ENCODE measurements around the gene CXCL8.

CXCL8 gene

DNA sequence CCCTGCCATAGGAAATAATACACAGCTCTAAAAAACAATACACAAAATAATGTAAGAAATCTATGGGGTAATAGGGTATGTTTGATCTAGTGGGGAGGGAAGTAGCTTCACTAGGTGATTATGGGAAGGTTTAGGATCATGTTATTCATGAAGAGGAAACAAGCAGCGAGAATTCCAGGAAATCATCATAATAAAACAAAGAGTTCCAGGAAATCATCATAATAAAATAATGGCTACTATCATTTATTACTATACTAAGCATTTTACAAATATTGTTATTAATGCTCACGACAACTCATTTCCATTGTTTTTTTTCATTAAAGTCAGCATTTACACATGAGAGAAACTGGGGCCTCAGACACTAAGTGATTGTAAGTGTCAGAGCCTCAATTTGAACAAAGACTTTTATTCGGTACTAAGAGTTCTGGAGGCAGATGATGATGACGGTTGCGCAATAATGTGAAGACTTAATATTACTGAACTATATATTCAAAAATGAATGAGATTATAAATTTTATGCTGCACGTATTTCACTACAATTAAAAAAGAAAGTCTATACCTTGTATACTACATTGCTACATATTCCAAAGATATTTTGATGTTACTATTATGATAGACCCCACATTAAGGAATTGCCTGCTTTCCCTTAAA is 12.2 kb upstream of the CXCL8 start:
- Mint-ChIP-seq H3K27me3 (no peaks in the 10 kb centered on the region), H3K9me3 (no peaks in the 10 kb centered on the region), H3K4me3 (no peak overlapping the region), H3K27ac (no peak overlapping the region), H3K36me3 (ENCODE audit: low read depth) (no peaks in the 10 kb centered on the region), H3K4me1 (ENCODE audit: low read depth) (no peaks in the 10 kb centered on the region)

DNA sequence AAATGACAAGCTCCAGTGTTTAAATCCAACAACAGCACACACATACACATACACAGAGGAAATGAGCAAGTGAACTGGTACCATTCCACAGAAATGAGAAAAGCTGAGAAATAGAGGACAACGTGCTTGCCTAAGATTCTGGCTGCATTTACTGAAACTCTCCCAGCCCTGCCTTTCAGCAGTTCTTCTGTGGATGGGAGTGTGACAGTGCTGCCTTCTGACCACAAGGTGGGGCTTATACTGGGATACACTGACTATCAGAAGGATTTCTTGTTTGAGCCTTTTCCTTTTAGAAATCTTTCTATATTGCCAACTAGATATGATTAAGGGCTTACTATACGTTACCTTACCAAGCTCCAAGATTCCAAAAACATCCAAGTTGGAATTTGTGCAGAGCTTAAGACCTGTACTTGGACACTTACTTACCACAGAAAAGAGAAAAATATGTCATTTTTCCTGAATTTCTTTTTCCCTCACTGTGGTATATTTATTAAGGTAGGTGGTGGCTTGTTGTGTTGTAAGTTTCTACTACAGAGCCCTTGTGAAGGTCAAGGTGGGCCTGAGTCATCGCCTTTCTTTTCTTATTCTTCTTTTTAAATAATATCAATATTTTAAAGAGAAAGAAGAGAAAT is 10.7 kb upstream of the CXCL8 start:
- H3K36me3 Mint-ChIP-seq (ENCODE audit: low read depth): no peaks in the 10 kb centered on the region
- no peak overlapping the region for H3K4me3 Mint-ChIP-seq
- H3K27me3 Mint-ChIP-seq: no peaks in the 10 kb centered on the region
- no peaks in the 10 kb centered on the region for H3K4me1 Mint-ChIP-seq (ENCODE audit: low read depth)
- H3K27ac Mint-ChIP-seq: no peak overlapping the region
- H3K9me3 Mint-ChIP-seq: no peaks in the 10 kb centered on the region

DNA sequence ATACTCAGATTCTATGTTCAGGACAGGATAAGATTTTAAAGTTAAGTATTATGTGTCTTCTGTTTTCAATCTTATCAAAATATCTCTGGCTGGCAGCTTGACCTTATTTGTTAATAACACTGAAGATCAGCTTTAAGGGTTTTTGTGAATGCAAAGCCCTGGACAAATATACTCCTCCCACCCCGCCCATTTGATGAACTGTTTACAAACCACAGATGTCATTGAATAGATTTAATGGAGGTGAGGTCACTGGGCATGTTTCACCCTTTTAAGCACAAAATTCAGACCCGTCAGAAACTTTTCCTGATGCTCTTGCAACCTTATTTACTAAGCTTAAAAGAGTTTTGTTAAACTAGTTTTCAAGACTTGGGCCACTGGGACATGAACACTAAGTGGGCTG is 10.1 kb upstream of the CXCL8 start:
- H3K4me3 Mint-ChIP-seq: no peak overlapping the region
- no peak overlapping the region for H3K27ac Mint-ChIP-seq
- no peaks in the 10 kb centered on the region for H3K36me3 Mint-ChIP-seq (ENCODE audit: low read depth)
- H3K4me1 Mint-ChIP-seq (ENCODE audit: low read depth): no peaks in the 10 kb centered on the region
- no peaks in the 10 kb centered on the region for H3K9me3 Mint-ChIP-seq
- H3K27me3 Mint-ChIP-seq: no peaks in the 10 kb centered on the region

DNA sequence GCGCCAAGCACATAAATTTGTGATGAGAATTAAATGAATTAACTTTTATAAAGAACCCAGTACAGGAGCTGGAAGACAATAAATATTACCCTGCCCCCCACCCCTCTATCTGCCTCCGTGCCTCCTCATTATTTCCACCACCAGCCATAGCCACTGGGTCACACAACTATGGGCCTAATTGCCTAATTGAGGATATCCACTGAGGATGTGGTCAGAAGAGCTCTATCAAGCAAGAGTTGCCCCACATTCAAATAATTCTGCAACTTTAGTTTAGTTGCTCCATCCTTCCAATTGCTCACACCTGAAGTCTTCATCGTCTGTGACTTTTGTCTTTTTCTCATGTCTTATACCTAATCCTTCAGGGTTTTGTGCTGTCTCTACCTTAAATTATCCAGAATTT is 9.5 kb upstream of the CXCL8 start:
- Mint-ChIP-seq H3K4me3 (no peak overlapping the region), H3K4me1 (ENCODE audit: low read depth) (no peaks in the 10 kb centered on the region), H3K27me3 (no peaks in the 10 kb centered on the region), H3K9me3 (no peaks in the 10 kb centered on the region), H3K36me3 (ENCODE audit: low read depth) (no peaks in the 10 kb centered on the region), H3K27ac (no peak overlapping the region)

DNA sequence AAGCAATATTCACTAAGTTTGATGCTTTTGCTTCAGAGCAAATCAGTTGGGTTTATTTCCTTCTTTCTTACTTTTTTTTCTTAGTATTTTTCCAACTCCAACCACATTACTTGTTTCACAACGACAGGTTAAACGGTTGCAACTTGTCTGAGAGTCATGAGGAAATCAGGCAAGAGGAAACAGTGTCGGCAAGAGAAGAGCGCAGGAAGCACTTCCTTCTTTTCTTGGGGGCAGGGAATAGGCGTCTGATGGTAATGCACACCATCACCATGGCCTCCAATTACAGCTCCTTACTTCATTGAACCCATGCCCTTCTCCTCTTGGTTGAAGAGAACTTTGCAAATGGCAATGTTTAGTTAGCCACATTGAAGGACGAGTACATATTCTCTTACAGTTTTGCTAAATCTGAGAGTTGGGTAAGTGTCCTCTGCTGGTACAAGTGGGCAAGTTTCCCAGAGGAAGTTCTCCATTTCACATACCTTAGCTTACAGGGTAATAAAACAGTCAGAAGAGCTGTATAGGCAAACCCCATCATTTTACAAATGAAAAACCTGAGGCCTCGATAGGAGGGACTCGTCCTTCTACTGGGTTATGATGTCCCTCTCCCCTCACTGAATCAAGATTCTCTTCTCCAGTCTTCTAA is 8.3 kb upstream of the CXCL8 start:
- Mint-ChIP-seq H3K27ac (no peak overlapping the region), H3K4me3 (no peak overlapping the region), H3K4me1 (ENCODE audit: low read depth) (no peaks in the 10 kb centered on the region), H3K36me3 (ENCODE audit: low read depth) (no peaks in the 10 kb centered on the region), H3K9me3 (no peaks in the 10 kb centered on the region), H3K27me3 (no peaks in the 10 kb centered on the region)

DNA sequence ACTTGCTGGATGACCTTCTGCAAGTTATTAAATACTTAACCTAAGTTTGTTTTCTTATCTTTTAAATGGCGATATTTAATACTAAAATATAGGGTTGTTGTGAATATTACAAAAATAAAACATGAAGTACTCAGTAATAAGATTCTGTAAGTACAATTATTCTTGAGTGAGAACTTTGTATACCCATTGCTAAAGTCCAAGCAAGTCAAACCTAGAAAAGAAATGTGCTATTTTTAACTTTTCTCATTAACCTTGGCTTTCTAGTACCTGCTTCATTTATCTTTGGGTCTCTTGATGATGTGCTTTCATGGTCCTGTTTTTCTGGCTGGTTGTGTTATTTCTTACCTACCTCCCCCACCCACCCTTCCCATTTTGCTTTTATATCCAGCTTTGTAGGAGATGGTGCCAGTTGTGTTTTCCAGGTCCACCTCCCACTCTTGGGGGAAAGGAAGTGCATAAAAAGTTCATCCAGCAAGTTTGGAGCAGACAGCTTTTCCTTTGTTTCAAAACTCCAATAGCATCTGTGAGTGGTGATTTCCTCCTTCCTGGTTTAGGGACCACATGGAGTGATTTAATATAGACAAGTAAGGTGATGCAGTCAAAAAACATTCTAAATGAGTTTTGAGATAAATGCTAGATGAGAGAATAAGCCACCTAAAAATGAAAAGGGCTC is 7.5 kb upstream of the CXCL8 start:
- no peaks in the 10 kb centered on the region for H3K4me1 Mint-ChIP-seq (ENCODE audit: low read depth)
- H3K27me3 Mint-ChIP-seq: no peaks in the 10 kb centered on the region
- H3K4me3 Mint-ChIP-seq: no peak overlapping the region
- H3K9me3 Mint-ChIP-seq: no peaks in the 10 kb centered on the region
- no peaks in the 10 kb centered on the region for H3K36me3 Mint-ChIP-seq (ENCODE audit: low read depth)
- no peak overlapping the region for H3K27ac Mint-ChIP-seq

DNA sequence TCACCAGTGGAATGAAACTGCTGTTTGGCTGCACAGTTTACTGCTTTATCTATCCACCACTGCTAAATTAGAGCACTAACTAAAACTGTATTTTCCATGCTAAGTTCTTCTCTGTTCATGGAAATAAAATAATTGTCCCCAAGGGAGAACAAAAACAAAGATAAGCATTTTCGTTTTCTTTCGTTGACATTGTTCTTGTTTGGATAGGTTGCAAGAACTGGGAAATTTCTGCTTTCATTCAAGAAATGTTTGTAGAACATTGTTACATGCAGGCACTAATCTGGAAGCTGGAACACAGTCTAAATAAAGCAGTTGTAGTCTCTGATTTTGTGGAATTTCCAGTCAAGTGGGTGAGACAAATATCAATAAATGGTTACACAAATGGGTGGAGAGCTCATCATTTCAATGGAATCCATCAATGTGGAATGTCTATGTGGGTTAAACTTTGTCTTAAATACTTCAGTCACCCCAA is 5.8 kb upstream of the CXCL8 start:
- Mint-ChIP-seq H3K27me3 (no peaks in the 10 kb centered on the region), H3K4me1 (ENCODE audit: low read depth) (no peaks in the 10 kb centered on the region), H3K4me3 (no peak overlapping the region), H3K36me3 (ENCODE audit: low read depth) (no peaks in the 10 kb centered on the region), H3K27ac (no peak overlapping the region), H3K9me3 (no peaks in the 10 kb centered on the region)

DNA sequence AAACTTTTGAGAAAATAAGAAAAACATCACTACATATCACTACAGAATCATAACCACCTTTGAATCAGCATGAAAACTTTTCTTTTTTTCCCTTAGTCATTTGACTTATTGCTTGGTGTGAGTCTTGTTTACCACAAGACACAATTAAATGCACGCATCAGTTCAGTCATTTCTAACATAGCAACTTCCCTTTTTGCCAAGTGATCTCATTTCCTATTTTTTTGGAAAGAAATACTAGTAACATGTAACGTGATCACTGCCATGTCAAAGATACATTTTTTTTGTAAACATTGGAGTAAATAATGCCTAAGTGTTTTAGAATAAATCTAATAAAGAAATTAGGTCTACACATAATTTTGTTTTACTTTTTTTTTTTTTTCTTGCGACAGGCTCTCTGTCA is 5.1 kb upstream of the CXCL8 start:
- Mint-ChIP-seq H3K36me3 (ENCODE audit: low read depth) (no peaks in the 10 kb centered on the region), H3K4me1 (ENCODE audit: low read depth) (no peaks in the 10 kb centered on the region), H3K9me3 (no peaks in the 10 kb centered on the region), H3K4me3 (no peak overlapping the region), H3K27ac (no peak overlapping the region), H3K27me3 (no peaks in the 10 kb centered on the region)

DNA sequence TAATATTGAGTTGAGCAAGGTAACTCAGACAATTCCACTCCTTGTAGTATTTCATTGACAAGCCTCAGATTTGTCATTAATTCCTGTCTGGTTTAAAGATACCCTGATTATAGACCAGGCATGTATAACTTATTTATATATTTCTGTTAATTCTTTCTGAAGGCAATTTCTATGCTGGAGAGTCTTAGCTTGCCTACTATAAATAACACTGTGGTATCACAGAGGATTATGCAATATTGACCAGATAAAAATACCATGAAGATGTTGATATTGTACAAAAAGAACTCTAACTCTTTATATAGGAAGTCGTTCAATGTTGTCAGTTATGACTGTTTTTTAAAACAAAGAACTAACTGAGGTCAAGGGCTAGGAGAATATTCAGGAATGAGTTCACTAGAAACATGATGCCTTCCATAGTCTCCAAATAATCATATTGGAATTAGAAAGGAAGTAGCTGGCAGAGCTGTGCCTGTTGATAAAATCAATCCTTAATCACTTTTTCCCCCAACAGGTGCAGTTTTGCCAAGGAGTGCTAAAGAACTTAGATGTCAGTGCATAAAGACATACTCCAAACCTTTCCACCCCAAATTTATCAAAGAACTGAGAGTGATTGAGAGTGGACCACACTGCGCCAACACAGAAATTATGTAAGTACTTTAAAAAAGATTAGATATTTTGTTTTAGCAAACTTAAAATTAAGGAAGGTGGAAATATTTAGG is 821 bp downstream of the CXCL8 start:
- H3K27me3 Mint-ChIP-seq: no peaks in the 10 kb centered on the region
- H3K4me1 Mint-ChIP-seq (ENCODE audit: low read depth): no peaks in the 10 kb centered on the region
- H3K27ac Mint-ChIP-seq: no peak overlapping the region
- H3K9me3 Mint-ChIP-seq: peaks cover 6% of the 10 kb centered on the region
- no peak overlapping the region for H3K4me3 Mint-ChIP-seq
- H3K36me3 Mint-ChIP-seq (ENCODE audit: low read depth): no peaks in the 10 kb centered on the region

DNA sequence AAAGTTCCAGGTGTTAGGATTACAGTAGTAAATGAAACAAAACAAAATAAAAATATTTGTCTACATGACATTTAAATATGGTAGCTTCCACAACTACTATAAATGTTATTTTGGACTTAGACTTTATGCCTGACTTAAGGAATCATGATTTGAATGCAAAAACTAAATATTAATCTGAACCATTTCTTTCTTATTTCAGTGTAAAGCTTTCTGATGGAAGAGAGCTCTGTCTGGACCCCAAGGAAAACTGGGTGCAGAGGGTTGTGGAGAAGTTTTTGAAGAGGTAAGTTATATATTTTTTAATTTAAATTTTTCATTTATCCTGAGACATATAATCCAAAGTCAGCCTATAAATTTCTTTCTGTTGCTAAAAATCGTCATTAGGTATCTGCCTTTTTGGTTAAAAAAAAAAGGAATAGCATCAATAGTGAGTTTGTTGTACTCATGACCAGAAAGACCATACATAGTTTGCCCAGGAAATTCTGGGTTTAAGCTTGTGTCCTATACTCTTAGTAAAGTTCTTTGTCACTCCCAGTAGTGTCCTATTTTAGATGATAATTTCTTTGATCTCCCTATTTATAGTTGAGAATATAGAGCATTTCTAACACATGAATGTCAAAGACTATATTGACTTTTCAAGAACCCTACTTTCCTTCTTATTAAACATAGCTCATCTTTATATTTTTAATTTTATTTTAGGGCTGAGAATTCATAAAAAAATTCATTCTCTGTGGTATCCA is 1.6 kb downstream of the CXCL8 start:
- no peak overlapping the region for H3K27ac Mint-ChIP-seq
- no peaks in the 10 kb centered on the region for H3K27me3 Mint-ChIP-seq
- H3K4me3 Mint-ChIP-seq: no peak overlapping the region
- peaks cover 6% of the 10 kb centered on the region for H3K9me3 Mint-ChIP-seq
- no peaks in the 10 kb centered on the region for H3K4me1 Mint-ChIP-seq (ENCODE audit: low read depth)
- no peaks in the 10 kb centered on the region for H3K36me3 Mint-ChIP-seq (ENCODE audit: low read depth)

DNA sequence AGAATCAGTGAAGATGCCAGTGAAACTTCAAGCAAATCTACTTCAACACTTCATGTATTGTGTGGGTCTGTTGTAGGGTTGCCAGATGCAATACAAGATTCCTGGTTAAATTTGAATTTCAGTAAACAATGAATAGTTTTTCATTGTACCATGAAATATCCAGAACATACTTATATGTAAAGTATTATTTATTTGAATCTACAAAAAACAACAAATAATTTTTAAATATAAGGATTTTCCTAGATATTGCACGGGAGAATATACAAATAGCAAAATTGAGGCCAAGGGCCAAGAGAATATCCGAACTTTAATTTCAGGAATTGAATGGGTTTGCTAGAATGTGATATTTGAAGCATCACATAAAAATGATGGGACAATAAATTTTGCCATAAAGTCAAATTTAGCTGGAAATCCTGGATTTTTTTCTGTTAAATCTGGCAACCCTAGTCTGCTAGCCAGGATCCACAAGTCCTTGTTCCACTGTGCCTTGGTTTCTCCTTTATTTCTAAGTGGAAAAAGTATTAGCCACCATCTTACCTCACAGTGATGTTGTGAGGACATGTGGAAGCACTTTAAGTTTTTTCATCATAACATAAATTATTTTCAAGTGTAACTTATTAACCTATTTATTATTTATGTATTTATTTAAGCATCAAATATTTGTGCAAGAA is 2.3 kb downstream of the CXCL8 start:
- H3K4me3 Mint-ChIP-seq: no peak overlapping the region
- H3K36me3 Mint-ChIP-seq (ENCODE audit: low read depth): no peaks in the 10 kb centered on the region
- H3K27ac Mint-ChIP-seq: no peak overlapping the region
- H3K4me1 Mint-ChIP-seq (ENCODE audit: low read depth): no peaks in the 10 kb centered on the region
- no peaks in the 10 kb centered on the region for H3K27me3 Mint-ChIP-seq
- peaks cover 6% of the 10 kb centered on the region for H3K9me3 Mint-ChIP-seq

DNA sequence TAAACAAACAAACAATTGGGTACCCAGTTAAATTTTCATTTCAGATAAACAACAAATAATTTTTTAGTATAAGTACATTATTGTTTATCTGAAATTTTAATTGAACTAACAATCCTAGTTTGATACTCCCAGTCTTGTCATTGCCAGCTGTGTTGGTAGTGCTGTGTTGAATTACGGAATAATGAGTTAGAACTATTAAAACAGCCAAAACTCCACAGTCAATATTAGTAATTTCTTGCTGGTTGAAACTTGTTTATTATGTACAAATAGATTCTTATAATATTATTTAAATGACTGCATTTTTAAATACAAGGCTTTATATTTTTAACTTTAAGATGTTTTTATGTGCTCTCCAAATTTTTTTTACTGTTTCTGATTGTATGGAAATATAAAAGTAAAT is 2.9 kb downstream of the CXCL8 start:
- Mint-ChIP-seq H3K4me1 (ENCODE audit: low read depth) (no peaks in the 10 kb centered on the region), H3K27me3 (no peaks in the 10 kb centered on the region), H3K9me3 (peaks cover 6% of the 10 kb centered on the region), H3K27ac (no peak overlapping the region), H3K4me3 (no peak overlapping the region), H3K36me3 (ENCODE audit: low read depth) (no peaks in the 10 kb centered on the region)

DNA sequence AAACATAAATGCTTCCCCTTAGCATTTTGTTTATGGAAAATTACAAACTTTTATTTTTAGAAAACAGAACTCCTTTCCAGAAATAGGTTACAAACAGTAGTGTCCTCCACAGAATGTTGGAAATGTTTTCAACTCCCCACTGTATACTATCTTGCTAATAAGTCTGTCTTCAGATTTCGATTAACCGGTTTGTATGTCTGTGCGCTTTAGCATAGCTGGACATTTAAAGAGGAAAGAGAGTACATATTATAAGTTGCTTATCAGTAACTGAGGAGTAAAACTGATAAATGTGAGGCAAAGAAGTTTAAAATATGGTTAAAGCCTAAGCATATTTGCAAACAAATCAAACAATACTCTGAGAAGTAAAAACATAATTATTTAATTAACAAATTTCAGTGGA is 3.4 kb downstream of the CXCL8 start:
- no peak overlapping the region for H3K4me3 Mint-ChIP-seq
- H3K27ac Mint-ChIP-seq: no peak overlapping the region
- no peaks in the 10 kb centered on the region for H3K4me1 Mint-ChIP-seq (ENCODE audit: low read depth)
- no peaks in the 10 kb centered on the region for H3K36me3 Mint-ChIP-seq (ENCODE audit: low read depth)
- peaks cover 6% of the 10 kb centered on the region for H3K9me3 Mint-ChIP-seq
- no peaks in the 10 kb centered on the region for H3K27me3 Mint-ChIP-seq

DNA sequence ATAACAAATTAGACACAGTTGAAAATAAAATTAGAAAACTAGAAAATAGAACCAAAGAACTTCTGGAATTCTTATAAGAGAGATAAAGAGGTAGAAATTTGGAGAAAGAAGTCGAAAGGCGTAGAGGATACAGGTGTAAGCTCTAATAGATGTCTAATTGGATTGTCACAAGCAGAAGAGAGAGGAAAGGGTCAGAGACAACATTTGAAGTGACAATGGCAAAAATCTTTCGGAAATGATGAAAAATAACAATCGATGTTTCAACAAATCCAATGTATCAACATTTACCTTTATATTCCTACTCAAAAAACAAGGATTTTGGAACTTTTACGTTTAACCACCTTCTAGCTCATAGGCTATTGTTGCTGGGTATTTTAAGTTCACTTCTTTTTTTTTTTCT is 3.8 kb downstream of the CXCL8 start:
- Mint-ChIP-seq H3K27me3 (no peaks in the 10 kb centered on the region), H3K9me3 (peaks cover 6% of the 10 kb centered on the region), H3K27ac (no peak overlapping the region)

More for the DNA sequence above, 3.8 kb downstream of the CXCL8 start:
- Mint-ChIP-seq H3K4me1 (ENCODE audit: low read depth) (no peaks in the 10 kb centered on the region), H3K4me3 (no peak overlapping the region), H3K36me3 (ENCODE audit: low read depth) (no peaks in the 10 kb centered on the region)
